Pancreas (tissue), 10 donors: ENCODE results near the gene RARRES2. TPM values are rescaled to one million over a fixed set of nuclear protein-coding genes. Genes with fewer than 3 reads are reported as not detected.

ENCODE experiments used
- ATAC-seq, 4 donors: fragments of 200-7000 bp; cut with Tn5 transposase; one replicate each; pipeline versions ENCODE4 v1.8.0 to v1.9.1; 2020; ENCODE audit warnings: mild to moderate bottlenecking in 4 of 4, moderate library complexity in 4 of 4
- DNase-seq, 6 donors: peaks; one replicate each; pipeline ENCODE4 v3.0.0-alpha.2; 2020
- FAIRE-seq: peaks from 2 replicates; lab custom pipeline; 2012; peaks lifted over from hg19 to GRCh38; lab: Jason Lieb, UNC
- H3K27ac ChIP-seq, 4 donors: fragments of 200-600 bp; sonication (generic); 1 replicate in 3 of 4; 2 replicates in 1 of 4; pipeline versions ENCODE4 v1.5.0 to v1.8.0; 2020
- H3K27me3 ChIP-seq, 4 donors: fragments of 200-600 bp; one replicate each; pipeline ENCODE4 v1.8.0; 2021
- H3K36me3 ChIP-seq, 3 donors: fragments of 200-600 bp; sonication (generic) in 1 of 3; one replicate each; pipeline versions ENCODE4 v1.5.0 to v1.8.0; 2020 to 2021
- H3K4me1 ChIP-seq, 3 donors: fragments of 200-600 bp; one replicate each; pipeline ENCODE4 v1.8.0; 2021
- H3K4me3 ChIP-seq, 4 donors: fragments of 200-600 bp; sonication (generic) in 2 of 4; one replicate each; pipeline versions ENCODE4 v1.5.0 to v1.8.0; 2020 to 2021
- H3K9me3 ChIP-seq, 4 donors: fragments of 200-600 bp; one replicate each; pipeline ENCODE4 v1.8.0; 2021
- CTCF ChIP-seq, 4 donors: fragments of 200-600 bp; sonication (generic) in 3 of 4; IDR thresholded peaks; one replicate each; pipeline versions ENCODE4 v1.5.0 to v1.8.0; 2021; ENCODE audit warnings: antibody characterized with exemption in 4 of 4
- WGBS, 2 donors: extraction: QIAGEN DNeasy Blood & Tissue Kit; methylation state at CpG; one replicate each; pipeline ENCODE4 v1.1.7; 2013; 5-methylcytosine and 5-hydroxymethylcytosine counted together
- intact Hi-C, 3 donors: fragments of 100-400 bp; cut with DNase I; formaldehyde crosslinking; loops; one replicate each; pipeline versions ENCODE4 v1.11.1 to v1.14.2; 2022
- polyA plus RNA-seq, 2 donors: library from polyadenylated mRNA; stranded (reverse); fragments of 200-250 nt; gene quantifications; one replicate each; pipeline ENCODE4 v1.2.3, GENCODE V29; 2013
- total RNA-seq, 6 donors: library from RNA; stranded (reverse); fragmentation: NEBNext Ultra II Directional in 4 of 6; extraction: Animal tissue kit (Norgen Biotek cat#: 25700) in 4 of 6; gene quantifications; one replicate each; pipeline versions ENCODE4 v1.2.1 to v1.2.4, GENCODE V29; 2021 to 2023
- donor health status: healthy with polysubstance abuse.
- donor health status: DM: no; HTN: no; CAD: no; lungs with moderate emphysema.
- donor health status: DM: no; HTN: no; CAD: no.
- donor health status: control.
- donor health status: control.
- donor health status: Bipolar disorder and iron deficiency.
- donor health status: DM: yes; HTN: yes; CAD: no.
- donor health status: DM: no; HTN: no; CAD: no.
- donor health status: DM: no; HTN: no; CAD: no.
- donor health status: DM: yes; HTN: yes; CAD: no.

RARRES2 gene
- total and polyA plus RNA-seq, 8 donors, result 125 to 408 (median 236) TPM

DNA sequence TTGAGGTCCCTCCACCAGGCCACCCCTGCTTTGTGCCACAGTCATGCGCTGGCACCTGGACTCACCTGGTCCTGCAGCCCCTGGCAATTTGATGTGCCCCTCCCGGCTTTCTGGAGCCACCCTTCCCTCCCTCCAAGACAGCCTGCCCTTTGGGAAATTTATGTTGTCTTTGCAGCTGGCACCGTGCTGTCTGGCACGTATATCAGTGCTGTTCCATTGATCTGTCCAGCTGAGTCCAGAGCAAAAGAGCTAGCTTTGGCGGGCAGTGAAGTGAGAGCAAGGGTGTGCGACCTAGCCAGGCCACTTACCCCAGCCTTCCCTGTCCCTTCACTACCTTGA lies 5.7 kb downstream of the RARRES2 start:
- no peak overlapping the region for H3K4me3 ChIP-seq
- intact Hi-C loops, result no loop called here
- peak overlapping the region; percentile 61 to 89 (median 78) for H3K27ac ChIP-seq
- H3K4me1 ChIP-seq, result peaks cover 33 to 40% (median 36%) of the 10 kb centered on the region in 3 donors
- FAIRE-seq (no peak), DNase-seq (peak; percentile 69 to 80 (median 76)), ATAC-seq (peak; percentile 44 to 60 (median 54))
- no peaks in the 10 kb centered on the region for H3K27me3 ChIP-seq
- 34 to 35% methylated on average over 6 of the region's 6 CpGs for WGBS, 2 donors
- no peak for TF ChIP-seq CTCF (IDR thresholded peaks at IDR 0.05)
- H3K9me3 ChIP-seq, result no peaks in the 10 kb centered on the region
- no peaks in the 10 kb centered on the region for H3K36me3 ChIP-seq

DNA sequence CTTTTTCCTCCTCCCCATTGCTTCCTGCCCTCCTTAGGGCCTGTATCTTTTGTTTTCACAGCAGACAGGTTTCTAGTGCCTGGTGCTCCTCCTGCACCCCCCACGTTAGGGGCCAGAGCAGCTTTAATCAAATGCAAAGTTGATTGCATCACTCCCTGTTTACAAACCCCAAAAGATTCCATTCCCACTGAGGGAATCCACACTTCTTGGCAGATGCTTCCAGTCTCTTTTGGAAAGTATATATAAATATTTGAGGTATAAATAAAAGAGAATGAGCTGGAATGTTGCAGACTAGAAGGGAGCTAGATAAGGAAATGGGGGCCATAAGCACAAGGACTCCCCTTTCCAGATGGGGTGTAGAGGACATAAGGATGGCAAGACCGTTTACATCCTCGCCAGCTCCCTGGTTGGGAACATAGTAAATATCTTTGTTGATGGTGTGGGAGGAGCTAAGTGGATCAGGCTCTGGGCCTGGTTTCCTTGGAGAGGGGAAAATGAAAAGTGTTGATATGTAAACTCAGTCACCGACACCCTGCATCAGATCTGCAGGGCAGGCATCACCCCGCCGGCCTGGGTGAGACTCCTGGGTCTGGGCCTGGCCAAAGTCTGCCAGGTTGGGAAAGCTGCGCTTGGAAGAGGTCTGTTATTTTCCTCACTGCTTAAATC lies 6.2 kb downstream of the RARRES2 start:
- Histone ChIP-seq H3K4me3 (no peak overlapping the region), H3K9me3 (no peaks in the 10 kb centered on the region), H3K4me1 (peaks cover 33 to 40% (median 36%) of the 10 kb centered on the region in 3 donors), H3K27me3 (no peaks in the 10 kb centered on the region), H3K27ac (peak overlapping the region; percentile 61 to 89 (median 78)), H3K36me3 (no peaks in the 10 kb centered on the region)
- WGBS, 2 donors, result 29 to 34% methylated on average over 7 of the region's 7 CpGs
- DNase-seq (peak in 4 of 6 donors; percentile 64 to 67 (median 65)), ATAC-seq (peak; percentile 19 to 28 (median 22)), FAIRE-seq (no peak)
- intact Hi-C loops, result no loop called here
- TF ChIP-seq CTCF (IDR thresholded peaks at IDR 0.05), result no peak

DNA sequence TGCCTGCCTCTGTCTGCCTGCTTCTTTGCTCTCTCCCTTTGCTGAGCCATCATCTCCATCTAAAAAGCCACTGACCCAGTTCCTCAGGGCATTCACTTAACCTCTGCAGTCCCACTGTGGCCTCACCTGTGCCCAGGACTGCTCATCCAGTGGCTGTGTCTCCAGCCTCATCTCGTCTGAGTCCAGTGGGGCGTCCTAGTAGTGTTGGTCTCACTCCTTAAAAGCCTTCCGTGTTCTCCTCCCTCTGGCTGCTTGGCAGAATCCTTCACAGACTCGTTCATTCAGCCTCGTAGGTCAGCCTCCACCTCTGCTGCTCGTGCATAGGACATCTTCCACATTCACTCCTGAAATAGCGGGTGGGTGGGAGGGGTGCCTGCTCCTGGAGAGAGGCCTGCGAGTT lies 7.3 kb downstream of the RARRES2 start:
- WGBS, 2 donors, result 93 to 94% methylated on average over 8 of the region's 8 CpGs
- intact Hi-C loops, result no loop called here
- Histone ChIP-seq H3K4me1 (peaks cover 33 to 37% (median 36%) of the 10 kb centered on the region in 3 donors), H3K27me3 (no peaks in the 10 kb centered on the region), H3K36me3 (no peaks in the 10 kb centered on the region), H3K4me3 (no peak overlapping the region), H3K9me3 (no peaks in the 10 kb centered on the region), H3K27ac (peak overlapping the region in 2 of 4 donors; percentile 86 to 89)
- no peak for TF ChIP-seq CTCF (IDR thresholded peaks at IDR 0.05)
- no peak for DNase-seq
- ATAC-seq, result no peak
- no peak for FAIRE-seq

GRCh38 chr7:150333659-150334058 lies 7.8 kb downstream of the RARRES2 start:
- Histone ChIP-seq H3K9me3 (no peaks in the 10 kb centered on the region), H3K27ac (peak overlapping the region in 1 of 4 donors; percentile 89), H3K4me1 (peaks cover 32 to 36% (median 34%) of the 10 kb centered on the region in 3 donors), H3K27me3 (no peaks in the 10 kb centered on the region), H3K36me3 (no peaks in the 10 kb centered on the region), H3K4me3 (no peak overlapping the region)
- TF ChIP-seq CTCF (IDR thresholded peaks at IDR 0.05), result no peak
- 92 to 94% methylated on average over 10 of the region's 10 CpGs for WGBS, 2 donors
- FAIRE-seq (no peak), DNase-seq (no peak), ATAC-seq (no peak)
- intact Hi-C loops, result no loop called here
